Measurements from ENCODE around the gene MAP3K14. TPM values are rescaled to one million over a fixed set of nuclear protein-coding genes. Genes with fewer than 3 reads are reported as not detected.

MAP3K14 gene
- polyA plus RNA-seq, 4 donors = 6.4 to 19.2 (median 11.1) TPM

- Histone ChIP-seq H3K27me3 (ENCODE audit: control insufficient read depth in 3 of 3, insufficient read depth in 3 of 3, low read length in 3 of 3) (peaks cover 0 to 41% (median 2%) of the 10 kb centered on the region in 3 donors), H3K9me3 (ENCODE audit: control insufficient read depth in 2 of 2, insufficient read depth in 1 of 2, low read depth in 1 of 2, low read length in 1 of 2) (no peaks in the 10 kb centered on the region), H3K4me1 (ENCODE audit: control insufficient read depth in 3 of 3, insufficient read depth in 2 of 3, low read depth in 1 of 3, low read length in 2 of 3) (peaks cover 0 to 3% (median 0%) of the 10 kb centered on the region in 3 donors), H3K27ac (ENCODE audit: low read depth in 1 of 3, low read length in 2 of 3) (peak overlapping the region in 2 of 3 donors; percentile 27 to 90), H3K36me3 (ENCODE audit: control insufficient read depth in 3 of 3, insufficient read depth in 2 of 3, low read depth in 1 of 3, low read length in 3 of 3) (no peaks in the 10 kb centered on the region), H3K4me3 (ENCODE audit: low read depth in 1 of 3, low read length in 3 of 3) (peak overlapping the region; percentile 24 to 73 (median 73))
- FAIRE-seq = no peak
- peak in 1 of 2 donors; percentile 27 for DNase-seq
- WGBS, 3 donors = 12 to 24% (median 14%) methylated on average over 22 to 33 of the region's 33 CpGs
These were observed 94.4 kb downstream of the MAP3K14 start for GRCh38 chr17:45222289-45222995.

GRCh38 chr17:45222014-45222288 is 94.9 kb downstream of the MAP3K14 start:
- Histone ChIP-seq H3K27me3 (ENCODE audit: control insufficient read depth in 3 of 3, insufficient read depth in 3 of 3, low read length in 3 of 3) (peaks cover 0 to 41% (median 2%) of the 10 kb centered on the region in 3 donors), H3K9me3 (ENCODE audit: control insufficient read depth in 2 of 2, insufficient read depth in 1 of 2, low read depth in 1 of 2, low read length in 1 of 2) (no peaks in the 10 kb centered on the region), H3K4me3 (ENCODE audit: low read depth in 1 of 3, low read length in 3 of 3) (peak overlapping the region in 2 of 3 donors; percentile 73), H3K36me3 (ENCODE audit: control insufficient read depth in 3 of 3, insufficient read depth in 2 of 3, low read depth in 1 of 3, low read length in 3 of 3) (no peaks in the 10 kb centered on the region), H3K4me1 (ENCODE audit: control insufficient read depth in 3 of 3, insufficient read depth in 2 of 3, low read depth in 1 of 3, low read length in 2 of 3) (peaks cover 0 to 3% (median 0%) of the 10 kb centered on the region in 3 donors), H3K27ac (ENCODE audit: low read depth in 1 of 3, low read length in 2 of 3) (peak overlapping the region in 2 of 3 donors; percentile 27 to 90)
- FAIRE-seq = no peak
- DNase-seq = no peak
- 0 to 2% (median 1%) methylated on average over 14 to 38 of the region's 38 CpGs for WGBS, 3 donors

DNA sequence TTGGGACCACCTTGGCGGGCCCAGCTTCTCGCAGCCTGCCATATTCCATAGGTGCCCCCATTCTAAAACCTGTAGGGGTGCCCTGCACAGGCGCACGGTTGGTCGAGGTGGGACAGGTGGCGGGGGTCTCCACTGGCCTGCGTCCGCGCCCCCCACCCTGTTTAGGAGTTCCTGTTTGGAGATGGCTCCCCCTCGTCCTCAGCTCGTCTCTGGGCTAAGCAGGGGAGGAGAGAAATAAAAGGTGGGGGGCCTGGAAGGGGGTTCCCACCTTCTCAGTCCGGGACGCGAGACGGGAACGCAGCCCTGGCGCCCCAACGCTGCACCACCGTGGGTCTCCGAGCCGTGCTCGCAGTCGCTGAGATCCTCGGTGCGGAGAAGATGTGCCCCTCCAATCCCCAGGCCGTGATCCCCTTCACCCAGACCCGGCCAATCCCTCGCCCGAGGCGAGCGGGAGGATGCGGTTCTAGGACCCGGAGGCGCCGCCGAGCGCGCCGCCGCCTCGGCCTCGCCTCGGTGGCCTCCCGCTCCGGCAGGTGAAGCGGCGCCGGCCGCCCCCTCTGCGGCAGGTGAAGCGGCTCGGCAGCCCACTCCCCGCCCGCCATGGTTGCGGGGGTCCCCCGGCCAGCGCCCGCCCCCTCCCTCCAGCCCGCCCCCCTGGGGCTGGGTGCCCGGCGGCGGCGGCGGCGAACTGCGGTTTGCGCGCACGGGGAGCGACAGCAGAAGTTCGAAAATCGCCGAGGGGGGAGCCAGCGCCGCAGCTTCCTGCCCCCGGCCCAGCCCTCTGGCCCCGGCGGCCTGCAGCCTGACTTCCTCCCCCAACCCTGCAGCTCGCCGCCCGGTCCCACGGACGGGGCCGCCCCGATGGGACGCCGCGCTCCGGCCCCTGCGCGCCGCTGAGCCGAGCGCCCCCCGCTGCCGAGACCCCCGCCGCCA is 95.5 kb downstream of the MAP3K14 start, which contains the start of gene FMNL1:
FMNL1 (plus strand) TSS at position 805 of the 933 bp plus-strand sequence. CDS start 240 bp downstream, outside the sequence.
- Histone ChIP-seq H3K27ac (ENCODE audit: low read depth in 1 of 3, low read length in 2 of 3) (peak within 1 kb of the TSS in 2 of 3 donors; percentile 27 to 90), H3K4me3 (ENCODE audit: low read depth in 1 of 3, low read length in 3 of 3) (peak within 1 kb of the TSS; percentile 29 to 73 (median 73)), H3K27me3 (ENCODE audit: control insufficient read depth in 3 of 3, insufficient read depth in 3 of 3, low read length in 3 of 3) (peaks cover 0 to 41% (median 2%) of the 10 kb centered on the region in 3 donors), H3K36me3 (ENCODE audit: control insufficient read depth in 3 of 3, insufficient read depth in 2 of 3, low read depth in 1 of 3, low read length in 3 of 3) (no peaks in the 10 kb centered on the region), H3K9me3 (ENCODE audit: control insufficient read depth in 2 of 2, insufficient read depth in 1 of 2, low read depth in 1 of 2, low read length in 1 of 2) (no peaks in the 10 kb centered on the region), H3K4me1 (ENCODE audit: control insufficient read depth in 3 of 3, insufficient read depth in 2 of 3, low read depth in 1 of 3, low read length in 2 of 3) (peaks cover 0 to 3% (median 0%) of the 10 kb centered on the region in 3 donors)
- no peak for FAIRE-seq
- DNase-seq = peak in 1 of 2 donors; percentile 54
- 3 to 5% (median 4%) methylated on average over 39 to 98 of the region's 98 CpGs for WGBS, 3 donors

DNA sequence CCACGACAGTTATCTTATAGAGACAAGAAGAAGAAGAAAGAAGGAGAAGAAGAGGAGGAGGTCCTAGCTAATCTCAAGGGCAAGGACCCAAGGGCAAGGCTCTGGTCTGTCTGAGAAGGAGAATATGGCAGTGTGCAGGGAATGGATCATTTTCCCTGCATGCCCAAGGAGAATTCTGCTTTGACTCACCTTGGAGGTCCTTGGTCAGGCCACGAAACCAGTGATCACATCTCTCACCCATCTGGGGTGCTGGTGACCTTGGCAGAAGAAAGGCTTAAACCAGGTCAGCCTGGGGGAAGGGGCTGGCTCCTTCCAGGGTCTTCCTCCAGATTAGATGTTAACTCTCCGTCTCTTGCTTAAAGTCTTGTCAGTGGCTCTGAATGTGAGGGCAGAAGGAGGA is 96.7 kb downstream of the MAP3K14 start:
- H3K36me3 ChIP-seq (ENCODE audit: control insufficient read depth in 3 of 3, insufficient read depth in 2 of 3, low read depth in 1 of 3, low read length in 3 of 3) = no peaks in the 10 kb centered on the region
- no peak overlapping the region for H3K4me3 ChIP-seq (ENCODE audit: low read depth in 1 of 3, low read length in 3 of 3)
- H3K27me3 ChIP-seq (ENCODE audit: control insufficient read depth in 3 of 3, insufficient read depth in 3 of 3, low read length in 3 of 3) = peaks cover 0 to 40% (median 2%) of the 10 kb centered on the region in 3 donors
- WGBS, 3 donors = 76 to 85% (median 83%) methylated on average over 3 of the region's 3 CpGs
- no peak overlapping the region for H3K27ac ChIP-seq (ENCODE audit: low read depth in 1 of 3, low read length in 2 of 3)
- DNase-seq (no peak), FAIRE-seq (no peak)
- no peaks in the 10 kb centered on the region for H3K9me3 ChIP-seq (ENCODE audit: control insufficient read depth in 2 of 2, insufficient read depth in 1 of 2, low read depth in 1 of 2, low read length in 1 of 2)
- H3K4me1 ChIP-seq (ENCODE audit: control insufficient read depth in 3 of 3, insufficient read depth in 2 of 3, low read depth in 1 of 3, low read length in 2 of 3) = peaks cover 0 to 3% (median 0%) of the 10 kb centered on the region in 3 donors

GRCh38 chr17:45218895-45219661 is 97.7 kb downstream of the MAP3K14 start:
- peaks cover 0 to 3% (median 0%) of the 10 kb centered on the region in 3 donors for H3K4me1 ChIP-seq (ENCODE audit: control insufficient read depth in 3 of 3, insufficient read depth in 2 of 3, low read depth in 1 of 3, low read length in 2 of 3)
- H3K36me3 ChIP-seq (ENCODE audit: control insufficient read depth in 3 of 3, insufficient read depth in 2 of 3, low read depth in 1 of 3, low read length in 3 of 3) = no peaks in the 10 kb centered on the region
- H3K27me3 ChIP-seq (ENCODE audit: control insufficient read depth in 3 of 3, insufficient read depth in 3 of 3, low read length in 3 of 3) = peaks cover 0 to 34% (median 2%) of the 10 kb centered on the region in 3 donors
- WGBS, 3 donors = 7 to 14% (median 12%) methylated on average over 12 of the region's 12 CpGs
- H3K9me3 ChIP-seq (ENCODE audit: control insufficient read depth in 2 of 2, insufficient read depth in 1 of 2, low read depth in 1 of 2, low read length in 1 of 2) = no peaks in the 10 kb centered on the region
- H3K4me3 ChIP-seq (ENCODE audit: low read depth in 1 of 3, low read length in 3 of 3) = no peak overlapping the region
- H3K27ac ChIP-seq (ENCODE audit: low read depth in 1 of 3, low read length in 2 of 3) = no peak overlapping the region
- FAIRE-seq = no peak
- DNase-seq = peak; percentile 79 to 83

Other genes with a start within 250 kb of the MAP3K14 start
- 10 to 100 TPM in 3 of 4 donors, 1 to 10 TPM in 1; 7.8 to 23.1 (median 11.2) TPM for gene PLCD3, start 184.5 kb downstream of the MAP3K14 start, polyA plus RNA-seq
- gene ACBD4, start 181.3 kb downstream of the MAP3K14 start, polyA plus RNA-seq = 100 to 1,000 TPM in 2 of 4 donors, 10 to 100 TPM in 2; 18.1 to 184 (median 93.2) TPM
- gene HEXIM1, start 168.5 kb downstream of the MAP3K14 start, polyA plus RNA-seq = 10 to 100 TPM; 17.5 to 51.7 (median 42.4) TPM
- 10 to 100 TPM; 11.2 to 13.3 (median 12.1) TPM for gene HEXIM2, start 155.1 kb downstream of the MAP3K14 start, polyA plus RNA-seq
- 10 to 100 TPM in 1 of 4 donors, 1 to 10 TPM in 3; 3.1 to 15.4 (median 6.9) TPM for gene FMNL1, start 95.1 kb downstream of the MAP3K14 start, polyA plus RNA-seq
- gene SPATA32, start 54.9 kb downstream of the MAP3K14 start, polyA plus RNA-seq = under 1 TPM in 2 of 4 donors, not detected in 2; 0.04 to 0.32 TPM
- 100 to 1,000 TPM in 3 of 4 donors, 10 to 100 TPM in 1; 65.2 to 132 (median 116) TPM for gene ARHGAP27, start 115.8 kb upstream of the MAP3K14 start, polyA plus RNA-seq
- 10 to 100 TPM; 12.2 to 21.6 (median 13.0) TPM for gene PLEKHM1, start 173.7 kb upstream of the MAP3K14 start, polyA plus RNA-seq